GM21619 (cell line): ENCODE measurements around the gene SNX1.
"Not testable (repeated sequence)": the region's sequence is repeated elsewhere in the genome, so short reads cannot be mapped to it uniquely, and the experiment has no call there.

ENCODE experiments used
- ATAC-seq: cut with Tn5 transposase; IDR thresholded peaks from one replicate; pipeline ENCODE4 v1.9.1; 2021; ENCODE audit not compliant: unreplicated experiment

The SNX1 gene

GRCh38 chr15:64095795-64096667 is at the start of gene SNX1:
Gene SNX1, plus strand, starts transcription at chr15:64095982. Its CDS starts 32 bp downstream, at chr15:64096014.
- ATAC-seq: peak; percentile 39

DNA sequence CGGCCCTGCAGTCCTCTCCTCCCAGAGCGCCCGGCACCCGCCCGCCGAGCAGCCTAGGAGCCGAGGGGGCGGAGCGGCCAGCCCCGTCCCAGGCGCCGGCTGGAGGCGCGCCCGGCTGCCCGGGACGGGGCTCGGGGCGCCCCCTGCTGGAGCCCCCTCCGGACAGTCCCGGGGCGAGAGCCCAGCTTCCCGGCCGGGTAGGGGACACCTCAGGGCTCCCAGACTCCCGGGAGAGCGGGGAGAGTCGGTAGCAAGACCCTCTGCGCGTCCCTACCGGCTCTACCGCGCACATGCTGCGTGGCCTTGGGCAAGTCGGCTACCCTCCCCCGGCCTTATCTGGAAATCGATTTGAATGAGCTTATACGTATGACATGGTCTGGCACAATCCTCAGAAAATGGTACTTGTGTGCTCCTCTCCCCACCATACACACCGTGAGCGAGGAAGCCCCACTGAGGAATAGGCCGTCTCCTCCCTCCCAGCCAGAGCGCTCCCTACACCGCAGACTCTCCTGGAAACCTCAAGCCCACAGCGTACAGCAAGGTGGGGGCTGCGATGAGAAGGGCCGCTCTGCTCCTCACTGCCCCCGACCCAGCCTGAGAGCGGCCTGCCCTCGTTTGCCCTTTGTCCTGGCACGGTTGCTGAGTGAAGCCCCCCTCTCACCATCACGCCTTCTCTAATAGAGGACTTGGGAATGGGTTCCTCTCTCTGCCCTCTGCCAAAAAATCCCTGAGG is 49.2 kb upstream of the SNX1 start, which contains the start of gene DAPK2:
Gene DAPK2 (minus strand): TSS at position 65 of the 733 bp plus-strand sequence. CDS start 6,224 bp downstream, outside the sequence.
- ATAC-seq: peak; percentile 56

DNA sequence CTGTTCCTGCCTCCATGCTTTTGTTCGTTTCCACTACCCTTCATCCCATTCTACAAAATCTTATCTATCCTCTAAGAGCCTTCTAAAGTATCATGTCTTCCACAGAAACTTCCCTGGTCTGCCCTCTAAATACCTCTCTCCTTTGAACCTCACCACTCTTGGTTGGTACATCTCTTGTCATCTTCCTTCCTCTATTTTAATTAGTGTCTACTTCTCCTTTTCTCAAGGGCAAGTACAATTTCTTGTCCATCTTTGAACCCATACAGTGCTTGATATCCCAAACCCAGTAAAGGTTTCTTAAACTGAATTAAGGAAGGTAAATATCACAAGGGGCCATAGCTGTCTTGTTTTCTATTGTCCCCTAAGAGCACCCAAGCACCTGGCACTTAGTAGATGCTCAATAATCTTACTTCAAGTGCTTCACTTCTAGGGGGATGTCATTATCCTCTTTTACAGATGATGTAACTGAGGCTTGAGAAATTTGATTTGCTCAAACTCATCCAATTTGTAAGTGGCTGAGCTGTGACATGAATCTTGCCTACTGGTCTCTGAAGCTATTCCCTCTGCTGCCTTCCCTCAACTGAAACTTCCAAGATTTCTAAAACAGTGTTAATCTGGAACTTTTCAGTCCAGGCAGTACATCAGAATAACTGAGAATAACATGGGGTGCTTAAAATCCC is 46.9 kb upstream of the SNX1 start:
- no peak for ATAC-seq

GRCh38 chr15:64050281-64051092 is 45.3 kb upstream of the SNX1 start:
- no peak for ATAC-seq

DNA sequence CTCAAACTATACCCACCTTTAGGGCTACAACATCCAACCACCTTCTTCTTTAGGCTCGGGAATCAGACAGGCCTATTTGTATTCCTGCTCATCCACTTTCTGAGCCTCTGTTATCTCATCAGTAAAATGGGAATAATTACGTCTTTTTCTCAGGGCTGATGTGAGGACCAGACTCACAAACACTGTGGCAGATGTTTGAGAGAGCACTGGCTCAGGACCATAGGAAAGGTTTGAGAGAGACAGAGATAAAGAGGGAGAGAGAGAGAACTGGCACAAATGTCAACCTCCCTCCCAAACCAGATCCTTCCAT is 44.7 kb upstream of the SNX1 start:
- no peak for ATAC-seq

DNA sequence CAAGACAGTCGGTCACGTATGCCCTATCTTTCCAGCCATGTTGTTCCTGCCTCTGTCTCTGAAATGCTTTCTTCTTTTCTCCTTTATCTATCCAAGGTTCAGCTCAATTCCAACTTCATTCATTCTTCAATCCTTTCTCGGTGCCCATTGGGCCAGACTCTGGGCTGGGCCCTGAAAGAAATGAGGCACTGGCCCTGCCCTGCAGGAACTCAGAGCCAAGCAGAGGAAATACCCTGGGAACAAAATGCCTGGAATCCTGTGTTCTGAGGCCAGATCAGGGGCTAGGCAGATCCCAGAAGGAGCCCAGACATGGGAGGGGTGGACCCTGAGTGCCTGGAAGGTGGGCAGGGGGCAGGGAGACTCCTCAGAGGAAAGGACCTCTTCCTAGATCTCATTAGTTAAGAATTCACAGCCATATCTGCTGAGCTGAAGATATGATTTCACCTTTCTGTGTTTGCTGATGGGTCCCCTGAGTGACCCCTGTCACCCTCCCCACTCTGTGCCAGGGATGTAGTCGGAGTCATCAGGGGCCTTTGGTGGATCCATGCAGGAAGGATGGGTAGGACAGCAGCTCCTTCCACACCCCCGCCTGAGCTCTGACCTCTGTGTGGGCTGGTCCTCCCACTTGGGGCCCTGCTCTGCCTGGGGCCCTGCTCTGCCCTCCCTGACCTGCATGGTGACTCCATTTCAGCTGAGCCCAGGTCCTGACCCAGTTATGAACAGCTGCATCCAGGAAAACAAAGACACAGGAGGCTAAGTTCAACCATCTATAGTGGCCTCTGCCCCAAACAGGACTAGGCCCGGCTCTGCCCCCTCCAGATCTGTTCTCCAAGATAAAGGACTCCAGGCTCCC is 44.1 kb upstream of the SNX1 start:
- no peak for ATAC-seq

GRCh38 chr15:64052925-64053491 is 42.8 kb upstream of the SNX1 start:
- no peak for ATAC-seq

- ATAC-seq: not testable (repeated sequence)
Observed at GRCh38 chr15:64053674-64054073, 42.1 kb upstream of the SNX1 start.

DNA sequence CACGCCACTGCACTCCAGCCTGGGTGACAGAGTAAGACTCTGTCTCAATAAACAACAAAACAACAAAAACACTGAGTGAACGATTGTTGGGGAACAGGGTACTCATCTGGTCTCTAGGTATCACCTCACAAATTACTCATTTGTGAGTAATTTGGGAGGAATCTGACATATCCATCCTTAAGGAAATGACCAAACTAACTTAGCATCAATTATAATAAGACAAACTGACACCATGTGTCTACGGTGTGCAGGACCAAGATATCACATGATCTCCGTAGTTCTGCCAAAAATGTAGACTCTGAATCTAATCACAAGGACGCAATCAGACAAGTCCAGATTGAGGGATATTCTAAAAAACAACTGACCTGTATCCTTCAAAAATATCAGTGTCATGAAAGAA is 37.5 kb upstream of the SNX1 start:
- ATAC-seq: no peak

GRCh38 chr15:64059104-64059503 is 36.7 kb upstream of the SNX1 start:
- not testable (repeated sequence) for ATAC-seq

DNA sequence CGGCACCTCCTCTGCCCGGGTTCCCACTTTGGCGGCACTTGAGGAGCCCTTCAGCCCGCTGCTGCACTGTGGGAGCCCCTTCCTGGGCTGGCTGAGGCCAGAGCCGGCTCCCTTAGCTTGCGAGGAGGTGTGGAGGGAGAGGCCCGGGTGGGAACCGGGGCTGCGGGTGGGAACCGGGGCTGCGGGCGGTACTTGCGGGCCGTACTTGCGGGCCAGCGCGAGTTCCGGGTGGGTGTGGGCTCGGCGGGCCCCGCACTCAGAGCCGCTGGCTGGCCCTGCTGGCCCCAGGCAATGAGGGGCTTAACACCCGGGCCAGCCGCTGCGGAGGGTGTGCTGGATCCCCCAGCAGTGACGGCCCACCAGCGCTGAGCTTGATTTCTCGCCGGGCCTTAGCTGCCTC is 35.1 kb upstream of the SNX1 start:
- no peak for ATAC-seq

GRCh38 chr15:64066451-64066850 is 29.3 kb upstream of the SNX1 start:
- no peak for ATAC-seq

- ATAC-seq: no peak
Observed at GRCh38 chr15:64067564-64068030, 28.2 kb upstream of the SNX1 start.

GRCh38 chr15:64068133-64068532 is 27.6 kb upstream of the SNX1 start:
- ATAC-seq: no peak

- no peak for ATAC-seq
Observed at GRCh38 chr15:64070106-64070505, 25.7 kb upstream of the SNX1 start.

DNA sequence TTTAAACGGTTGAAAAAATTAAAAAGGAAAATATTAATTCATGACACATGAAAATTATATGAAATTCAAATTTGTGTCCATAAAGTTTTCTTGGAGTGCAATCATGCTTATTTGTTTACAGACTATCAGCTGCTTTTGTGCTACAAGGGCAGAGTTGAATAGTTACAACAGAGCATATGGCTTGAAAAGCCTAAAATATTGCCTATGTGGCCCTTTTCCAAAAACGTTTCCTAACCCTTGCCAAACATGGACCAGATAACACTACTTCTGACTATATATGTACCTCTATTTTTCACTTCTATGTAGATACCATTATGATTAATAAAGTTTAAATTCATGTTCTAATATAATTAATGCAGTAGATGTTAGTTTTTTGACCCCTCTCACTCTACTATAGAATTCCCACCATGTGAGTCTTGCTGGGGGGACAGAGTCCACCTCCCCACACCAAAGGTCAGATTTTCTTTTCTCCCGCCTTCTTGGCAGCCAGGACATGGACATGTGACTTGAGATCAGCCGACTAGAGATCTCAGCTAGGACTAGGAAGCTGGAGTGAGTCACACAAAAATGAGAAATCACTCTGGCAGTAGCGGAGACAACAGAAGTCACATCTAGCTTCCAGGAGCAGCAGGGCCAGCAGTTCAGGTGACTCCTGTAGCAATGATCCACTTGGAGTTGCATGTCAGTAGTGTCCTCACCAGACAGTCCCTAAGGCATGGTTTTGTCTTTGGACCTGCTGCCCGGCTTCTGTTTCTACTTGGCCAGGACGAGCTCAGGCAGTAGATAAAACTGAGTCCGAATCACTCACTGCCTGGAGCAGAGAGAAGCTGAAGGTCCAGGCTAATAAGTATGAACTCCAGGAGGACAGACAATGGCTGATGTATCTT is 24.6 kb upstream of the SNX1 start:
- no peak for ATAC-seq

- no peak for ATAC-seq
Observed at GRCh38 chr15:64071931-64072765, 23.6 kb upstream of the SNX1 start.

GRCh38 chr15:64072812-64073211 is 23.0 kb upstream of the SNX1 start:
- ATAC-seq: no peak
